Transverse colon (tissue), 4 donors: ENCODE data around the gene MTFR2.

Experiments used
- EP300 ChIP-seq: sonication (generic); formaldehyde crosslinking; IDR thresholded peaks from one replicate; pipeline ENCODE4 v1.6.1; 2017; ENCODE audit warnings: antibody characterized with exemption, low read depth
- POLR2A ChIP-seq: fragments of 450-650 bp; IDR thresholded peaks from one replicate; pipeline ENCODE4 v1.6.1; 2016; ENCODE audit warnings: antibody characterized with exemption, mild to moderate bottlenecking, moderate library complexity
- POLR2AphosphoS5 ChIP-seq, 3 donors: sonication (generic); formaldehyde crosslinking; IDR thresholded peaks; one replicate each; pipeline ENCODE4 v1.6.1; 2016; ENCODE audit warnings: antibody characterized with exemption in 3 of 3
- TF ChIP-seq, protein P1 (sequence below), 5 experiments: fragments of 200-600 bp in 3 of 5; fragments of 450-650 bp in 2 of 5; sonication (generic) in 3 of 5; IDR thresholded peaks; 1 replicate in 2 of 5; 2 replicates in 3 of 5; pipeline ENCODE4 v1.5.1; 2016 to 2017; ENCODE audit warnings: antibody characterized with exemption in 5 of 5, inconsistent platforms in 3 of 5, mild to moderate bottlenecking in 2 of 5, moderate library complexity in 1 of 5

DNA sequence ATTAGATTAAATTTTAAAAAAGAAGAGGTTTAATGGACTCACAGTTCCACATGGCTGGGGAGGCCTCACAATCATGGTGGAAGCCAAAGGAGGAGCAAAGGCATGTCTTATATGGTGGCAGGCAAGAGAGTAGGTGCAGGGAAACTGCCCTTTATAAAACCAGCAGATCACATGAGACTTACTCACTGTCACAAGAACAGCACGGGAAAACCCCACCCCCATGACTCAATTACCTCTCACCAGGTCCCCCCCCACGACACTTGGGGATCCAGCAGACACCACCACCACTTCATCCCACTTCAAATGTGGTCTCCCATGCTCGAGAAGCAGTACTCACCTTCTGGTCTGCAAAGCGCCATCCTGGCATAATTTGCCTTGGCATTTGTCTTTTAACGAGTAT, 24.6 kb downstream of the MTFR2 start:
- TF ChIP-seq POLR2A, result no peak
- TF ChIP-seq, protein P1, sequence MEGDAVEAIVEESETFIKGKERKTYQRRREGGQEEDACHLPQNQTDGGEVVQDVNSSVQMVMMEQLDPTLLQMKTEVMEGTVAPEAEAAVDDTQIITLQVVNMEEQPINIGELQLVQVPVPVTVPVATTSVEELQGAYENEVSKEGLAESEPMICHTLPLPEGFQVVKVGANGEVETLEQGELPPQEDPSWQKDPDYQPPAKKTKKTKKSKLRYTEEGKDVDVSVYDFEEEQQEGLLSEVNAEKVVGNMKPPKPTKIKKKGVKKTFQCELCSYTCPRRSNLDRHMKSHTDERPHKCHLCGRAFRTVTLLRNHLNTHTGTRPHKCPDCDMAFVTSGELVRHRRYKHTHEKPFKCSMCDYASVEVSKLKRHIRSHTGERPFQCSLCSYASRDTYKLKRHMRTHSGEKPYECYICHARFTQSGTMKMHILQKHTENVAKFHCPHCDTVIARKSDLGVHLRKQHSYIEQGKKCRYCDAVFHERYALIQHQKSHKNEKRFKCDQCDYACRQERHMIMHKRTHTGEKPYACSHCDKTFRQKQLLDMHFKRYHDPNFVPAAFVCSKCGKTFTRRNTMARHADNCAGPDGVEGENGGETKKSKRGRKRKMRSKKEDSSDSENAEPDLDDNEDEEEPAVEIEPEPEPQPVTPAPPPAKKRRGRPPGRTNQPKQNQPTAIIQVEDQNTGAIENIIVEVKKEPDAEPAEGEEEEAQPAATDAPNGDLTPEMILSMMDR (IDR thresholded peaks at IDR 0.05), result no peak
- no peak for TF ChIP-seq POLR2AphosphoS5 (IDR thresholded peaks at IDR 0.05)
- no peak for TF ChIP-seq EP300
